Mononuclear cell (primary cell): ENCODE data around the gene TECTA. TPM values are rescaled to one million over a fixed set of nuclear protein-coding genes. Genes with fewer than 3 reads are reported as not detected.
"Not testable (repeated sequence)": the region's sequence is repeated elsewhere in the genome, so short reads cannot be mapped to it uniquely, and the experiment has no call there.

Experiments
- H3K27me3 ChIP-seq: 2 replicates; pipeline ENCODE4 v1.6.0; 2011; ENCODE audit warnings: low read length, control low read depth; ENCODE audit not compliant: insufficient read depth
- H3K4me1 ChIP-seq: 2 replicates; pipeline ENCODE4 v1.5.1; 2011; ENCODE audit warnings: mild to moderate bottlenecking, low read length, control low read depth; ENCODE audit not compliant: insufficient read depth
- H3K4me3 ChIP-seq: 2 replicates; pipeline ENCODE4 v1.5.1; 2011; ENCODE audit warnings: mild to moderate bottlenecking, low read length, moderate library complexity
- H3K9me3 ChIP-seq: 2 replicates; pipeline ENCODE4 v1.5.1; 2011; ENCODE audit warnings: low read depth, mild to moderate bottlenecking, control low read depth, low read length
- total RNA-seq: library from RNA; depleted of rRNA; stranded (reverse); fragments of >200 nt; gene quantifications from one replicate; pipeline ENCODE4 v1.2.3, GENCODE V29; 2012

The TECTA gene
- total RNA-seq, 1 donor = 0.10 TPM

DNA sequence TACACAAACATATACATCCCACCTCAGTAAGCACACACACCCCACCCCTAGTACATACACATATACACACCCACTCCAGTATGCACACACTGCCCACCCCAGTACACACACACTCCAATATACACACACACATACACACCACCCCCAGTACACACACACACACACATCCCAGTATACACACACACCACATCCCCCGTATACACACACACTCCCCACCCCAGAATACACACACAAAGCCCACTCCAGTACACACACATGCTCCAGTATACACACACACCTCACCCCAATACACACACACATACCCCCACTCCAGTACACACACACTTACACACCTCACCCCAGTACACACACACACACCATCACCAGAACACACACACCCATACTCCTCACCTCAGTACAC lies 7.4 kb downstream of the TECTA start:
- Histone ChIP-seq H3K4me3 (no peak overlapping the region), H3K4me1 (no peaks in the 10 kb centered on the region), H3K27me3 (peaks cover 3% of the 10 kb centered on the region), H3K9me3 (no peaks in the 10 kb centered on the region)

DNA sequence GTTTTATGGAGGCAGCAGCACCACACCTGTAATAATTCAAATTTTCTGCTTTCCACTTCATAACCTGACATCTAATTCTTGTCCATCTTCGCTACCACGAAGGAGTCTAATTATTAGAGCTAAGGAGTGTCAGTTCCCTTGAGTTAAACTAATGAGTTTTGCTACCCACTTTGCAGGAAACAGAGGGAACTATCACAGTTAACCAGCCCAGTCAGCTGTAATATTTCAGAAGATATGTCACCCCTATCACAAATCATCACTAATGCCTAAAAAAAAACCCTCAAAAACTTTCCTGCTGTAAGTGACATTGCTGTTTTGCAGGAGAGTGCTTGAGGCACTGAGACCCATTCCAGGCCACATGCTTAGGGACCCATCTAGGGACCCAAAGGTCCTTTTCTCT lies 8.4 kb downstream of the TECTA start:
- Histone ChIP-seq H3K27me3 (peaks cover 3% of the 10 kb centered on the region), H3K4me1 (no peaks in the 10 kb centered on the region), H3K9me3 (no peaks in the 10 kb centered on the region), H3K4me3 (no peak overlapping the region)

DNA sequence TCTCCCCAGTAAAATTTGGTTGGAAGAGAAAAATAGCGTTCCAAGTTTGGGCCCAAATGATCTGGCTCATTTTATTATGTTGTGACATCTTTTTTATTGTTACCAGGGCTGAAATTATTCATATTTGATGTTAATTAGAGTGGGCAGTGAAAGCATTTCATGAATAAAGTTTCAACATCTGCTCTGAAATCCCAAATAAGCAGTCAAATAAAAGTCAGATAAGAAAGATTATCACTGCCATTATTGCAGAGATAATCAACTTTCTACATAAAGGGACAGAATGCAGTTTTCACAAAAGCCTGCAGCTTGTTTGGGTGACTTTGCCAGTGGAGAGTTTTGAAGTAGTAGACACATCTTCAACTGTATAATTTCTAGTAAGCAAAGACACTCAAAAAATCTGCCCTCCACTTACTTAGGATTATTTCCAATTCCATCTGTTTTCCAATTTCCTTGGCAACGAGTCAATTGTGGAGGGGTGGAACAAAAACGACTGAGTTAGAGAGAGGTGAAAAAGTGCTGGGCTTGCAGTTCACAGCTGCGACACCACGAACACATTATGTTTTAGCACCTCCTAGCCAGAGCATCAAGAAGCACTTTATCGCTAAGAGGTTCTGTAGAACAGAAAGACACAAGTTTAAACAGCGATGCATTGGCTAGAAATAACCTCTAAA lies 9.0 kb downstream of the TECTA start:
- H3K27me3 ChIP-seq = peaks cover 3% of the 10 kb centered on the region
- no peaks in the 10 kb centered on the region for H3K9me3 ChIP-seq
- H3K4me3 ChIP-seq = no peak overlapping the region
- no peaks in the 10 kb centered on the region for H3K4me1 ChIP-seq

DNA sequence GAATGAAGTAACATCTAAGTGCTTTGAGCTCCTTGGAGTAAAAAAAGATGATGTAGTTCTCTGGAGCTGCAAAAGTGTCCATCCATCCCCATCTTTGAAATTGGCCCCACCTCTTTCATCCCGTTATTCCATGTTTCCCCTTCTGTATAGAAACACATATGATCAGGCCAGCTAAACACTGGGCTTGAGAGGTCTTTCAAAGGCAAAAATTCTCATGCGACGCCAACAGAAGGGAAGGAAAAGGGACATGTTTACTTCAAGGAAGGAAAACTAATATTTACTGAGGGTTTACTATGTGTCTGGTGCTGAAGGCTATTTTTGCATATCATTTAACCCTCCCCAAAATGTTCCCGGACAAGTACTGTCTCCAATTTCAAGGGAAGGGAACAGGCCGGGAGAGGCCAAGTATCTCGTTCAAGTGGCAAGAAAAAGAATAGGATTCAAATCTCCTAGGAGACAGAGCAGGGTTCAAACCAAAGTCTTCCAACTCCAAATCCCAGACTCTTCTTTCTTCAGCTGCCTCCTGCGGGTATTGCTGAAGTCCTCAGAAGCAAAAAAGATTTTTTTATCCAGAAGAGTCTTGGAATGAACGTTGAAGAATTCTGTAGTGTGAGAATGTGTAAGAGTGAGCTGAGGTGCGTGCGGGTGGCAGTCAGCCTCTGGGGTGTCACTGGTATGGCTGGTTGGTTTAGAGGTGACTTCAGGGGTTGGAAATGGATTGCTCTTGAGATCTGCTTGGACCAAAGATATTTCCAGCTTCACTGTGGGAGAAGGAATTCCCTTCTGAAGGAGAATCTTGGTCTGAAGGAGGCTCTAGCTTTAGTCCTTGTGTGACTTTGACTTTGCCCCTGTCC lies 10.1 kb downstream of the TECTA start:
- no peaks in the 10 kb centered on the region for H3K4me1 ChIP-seq
- H3K27me3 ChIP-seq = peaks cover 3% of the 10 kb centered on the region
- no peaks in the 10 kb centered on the region for H3K9me3 ChIP-seq
- H3K4me3 ChIP-seq = no peak overlapping the region

DNA sequence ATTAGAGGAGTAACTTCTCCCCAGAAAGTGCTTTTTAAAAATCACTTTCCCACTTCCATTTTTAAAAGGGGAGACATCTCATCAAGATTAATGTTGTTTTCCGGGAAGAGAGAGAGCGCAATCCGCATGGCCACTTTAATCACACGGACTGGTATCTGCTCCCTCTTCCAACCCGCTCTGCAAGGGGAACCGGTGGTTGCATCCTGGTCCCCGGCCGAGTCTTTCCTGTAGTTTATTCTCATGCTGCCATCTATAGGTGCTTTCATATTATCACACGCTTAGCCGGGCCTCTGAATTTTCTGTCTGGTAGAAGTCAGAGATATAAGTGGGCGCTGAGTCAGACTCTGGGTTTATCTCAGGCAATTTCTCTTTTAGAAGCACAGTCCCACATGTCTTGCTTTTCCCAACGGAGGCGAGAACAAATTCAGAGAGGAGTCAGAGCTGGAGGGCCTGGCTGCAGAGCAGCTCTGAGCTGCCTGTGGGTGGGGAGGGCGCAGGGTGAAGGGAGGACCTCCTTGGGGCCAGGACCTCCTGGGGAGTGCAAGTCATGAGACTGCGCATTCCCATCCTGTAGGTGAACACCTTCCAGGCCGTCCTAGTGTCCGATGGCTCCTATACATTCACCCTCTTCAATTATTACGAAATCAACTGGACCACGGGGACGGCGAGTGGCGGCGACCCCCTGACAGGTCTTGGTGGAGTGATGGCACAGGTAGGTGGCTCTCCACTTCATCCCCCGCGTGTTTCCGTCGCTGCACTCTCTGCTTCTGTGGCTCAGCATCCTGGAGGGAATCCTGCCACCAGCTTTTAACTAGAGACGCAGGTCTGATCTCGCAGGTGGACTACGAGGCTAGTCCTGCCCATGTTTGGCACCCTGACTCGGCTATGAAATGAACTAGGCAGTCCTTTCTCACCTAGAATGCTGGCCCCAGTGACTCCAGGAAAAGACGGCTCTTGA lies 11.7 kb downstream of the TECTA start:
- H3K27me3 ChIP-seq = peaks cover 3% of the 10 kb centered on the region

DNA sequence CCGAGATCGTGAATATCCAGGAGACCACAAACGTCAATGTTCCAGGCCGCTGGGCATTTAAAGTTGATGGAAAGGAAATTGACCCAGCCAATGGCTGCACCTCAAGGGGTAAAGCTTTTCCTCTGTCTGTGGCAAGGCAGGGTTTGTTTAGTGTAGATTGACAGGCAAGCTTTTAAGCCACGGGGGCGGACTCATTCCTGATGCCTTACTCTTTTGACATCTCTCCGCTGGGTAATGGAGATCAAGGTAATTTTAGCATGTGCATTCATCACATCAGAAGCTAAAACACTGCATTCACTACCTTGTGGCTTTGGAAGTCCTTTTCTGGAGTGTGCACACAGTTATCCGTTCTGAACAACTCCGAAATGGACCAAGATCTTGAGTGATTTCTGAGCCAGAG lies 12.6 kb downstream of the TECTA start:
- Histone ChIP-seq H3K4me3 (no peak overlapping the region), H3K9me3 (no peaks in the 10 kb centered on the region), H3K27me3 (peaks cover 3% of the 10 kb centered on the region), H3K4me1 (no peaks in the 10 kb centered on the region)

More for the DNA sequence above, 11.7 kb downstream of the TECTA start:
- Histone ChIP-seq H3K4me1 (no peaks in the 10 kb centered on the region), H3K4me3 (no peak overlapping the region), H3K9me3 (no peaks in the 10 kb centered on the region)

DNA sequence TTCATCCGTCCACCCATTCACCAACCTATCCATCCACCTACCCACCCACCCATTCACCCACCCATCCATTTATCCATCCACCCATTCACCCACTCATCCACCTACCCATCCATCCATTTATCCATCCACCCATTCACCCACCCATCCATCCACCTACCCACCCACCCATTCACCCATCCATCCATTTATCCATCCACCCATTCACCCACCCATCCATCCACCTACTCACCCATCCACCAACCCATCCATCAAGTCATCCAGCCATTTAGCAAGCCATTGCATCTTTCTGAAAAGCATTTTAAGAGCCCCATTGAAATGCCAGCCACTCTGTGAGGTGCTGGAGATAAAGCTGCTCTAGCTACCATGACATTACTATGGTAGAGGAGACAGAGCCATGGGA lies 14.0 kb downstream of the TECTA start:
- H3K27me3 ChIP-seq, H3K4me3 ChIP-seq, H3K9me3 ChIP-seq, H3K4me1 ChIP-seq: not testable (repeated sequence)

DNA sequence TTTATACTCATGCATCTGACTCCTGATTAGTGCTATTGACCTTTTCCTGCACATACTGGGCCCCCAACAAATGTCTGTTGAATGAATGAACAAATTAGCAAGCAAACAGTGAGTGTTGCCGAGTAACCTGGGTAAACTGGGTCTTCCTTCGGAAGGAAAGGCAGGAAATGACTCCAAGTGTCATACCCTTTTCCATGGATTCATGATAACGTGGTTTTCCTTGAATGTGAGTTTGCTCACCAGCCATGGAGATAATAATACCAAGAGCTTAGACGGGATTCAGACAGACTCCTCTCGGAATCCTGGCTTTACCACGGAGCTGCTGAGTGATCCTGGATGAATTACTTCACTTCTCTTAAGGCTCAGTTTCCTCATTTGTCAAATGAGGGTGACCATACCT lies 16.7 kb downstream of the TECTA start:
- no peaks in the 10 kb centered on the region for H3K27me3 ChIP-seq
- no peaks in the 10 kb centered on the region for H3K9me3 ChIP-seq
- H3K4me3 ChIP-seq = no peak overlapping the region
- no peaks in the 10 kb centered on the region for H3K4me1 ChIP-seq

DNA sequence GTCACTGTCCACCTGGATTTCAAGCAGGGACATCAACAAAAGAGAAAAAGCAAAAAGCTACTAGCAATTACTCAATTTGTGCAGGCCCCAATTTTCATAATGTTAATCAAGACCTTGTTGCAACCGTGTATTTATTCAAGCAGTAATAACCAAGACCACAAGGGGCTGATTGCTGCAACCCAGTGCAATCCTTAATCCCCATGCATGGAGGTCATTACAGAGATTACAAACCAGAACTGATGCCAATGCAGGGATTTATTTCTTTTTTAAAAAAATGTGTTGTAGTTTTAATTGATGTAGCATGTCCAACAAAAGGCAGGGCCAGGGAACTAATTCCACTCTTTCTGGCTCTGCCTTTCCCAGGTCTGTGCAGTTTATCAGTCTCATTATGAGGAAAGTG lies 18.4 kb downstream of the TECTA start:
- Histone ChIP-seq H3K27me3 (no peaks in the 10 kb centered on the region), H3K4me1 (no peaks in the 10 kb centered on the region), H3K4me3 (no peak overlapping the region), H3K9me3 (no peaks in the 10 kb centered on the region)

DNA sequence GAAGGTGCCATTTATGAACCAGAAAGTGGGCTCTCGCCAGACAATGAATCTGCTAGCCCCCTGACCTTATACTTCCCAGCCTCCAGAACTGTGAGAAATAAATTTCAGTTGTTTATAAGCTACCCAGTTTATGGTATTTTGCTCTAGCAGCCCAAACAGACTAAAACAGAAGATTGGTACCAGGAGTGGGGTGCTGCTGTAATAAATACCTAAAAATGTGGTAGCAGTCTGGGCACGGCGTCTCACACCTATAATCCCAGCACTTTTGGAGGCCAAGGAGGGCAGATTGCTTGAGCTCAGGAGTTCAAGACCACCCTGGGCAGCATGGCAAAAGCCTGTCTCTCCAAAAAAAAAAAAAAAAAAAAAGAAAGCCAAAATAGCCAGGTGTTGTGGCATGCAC lies 21.3 kb downstream of the TECTA start:
- no peaks in the 10 kb centered on the region for H3K27me3 ChIP-seq
- no peaks in the 10 kb centered on the region for H3K9me3 ChIP-seq
- no peak overlapping the region for H3K4me3 ChIP-seq
- no peaks in the 10 kb centered on the region for H3K4me1 ChIP-seq

DNA sequence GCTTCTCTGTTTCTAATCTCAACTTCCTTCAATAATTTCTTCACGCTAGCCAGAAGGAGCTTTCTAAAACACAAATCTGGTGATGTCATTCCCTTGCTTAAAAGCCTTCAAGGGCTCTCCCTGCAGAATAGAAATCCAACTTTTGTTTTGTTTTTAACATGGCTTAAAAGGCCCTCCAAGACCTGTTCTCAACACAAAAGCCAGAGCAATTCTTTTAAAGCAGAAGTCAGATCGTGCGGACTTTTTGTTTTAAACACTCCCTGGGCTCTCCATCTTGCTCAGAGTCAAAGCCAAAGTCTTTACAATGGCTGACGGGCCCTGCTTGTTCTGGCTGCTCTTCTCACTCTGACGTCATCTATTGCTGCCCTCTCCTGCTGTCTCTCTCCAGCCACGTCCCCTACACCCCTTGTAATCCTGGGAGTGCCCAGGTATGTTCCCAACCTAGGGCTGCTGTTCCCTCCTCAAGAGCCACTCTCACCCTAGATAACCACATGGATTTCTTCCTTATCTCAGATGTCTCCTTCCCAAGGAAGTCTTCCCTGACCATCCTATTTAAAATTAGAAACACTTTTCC lies 22.5 kb downstream of the TECTA start:
- Histone ChIP-seq H3K27me3 (no peaks in the 10 kb centered on the region), H3K4me1 (no peaks in the 10 kb centered on the region), H3K4me3 (no peak overlapping the region), H3K9me3 (no peaks in the 10 kb centered on the region)

DNA sequence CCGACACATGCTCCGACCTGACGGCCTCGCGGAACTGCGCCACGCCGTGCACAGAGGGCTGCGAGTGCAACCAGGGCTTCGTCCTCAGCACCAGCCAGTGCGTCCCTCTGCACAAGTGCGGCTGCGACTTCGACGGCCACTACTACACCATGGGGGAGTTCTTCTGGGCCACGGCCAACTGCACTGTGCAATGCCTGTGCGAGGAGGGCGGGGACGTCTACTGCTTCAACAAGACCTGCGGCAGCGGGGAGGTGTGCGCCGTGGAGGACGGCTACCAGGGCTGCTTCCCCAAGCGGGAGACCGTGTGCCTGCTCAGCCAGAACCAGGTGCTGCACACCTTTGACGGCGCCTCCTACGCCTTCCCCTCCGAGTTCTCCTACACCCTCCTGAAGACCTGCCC lies 26.8 kb downstream of the TECTA start:
- H3K4me3 ChIP-seq = no peak overlapping the region
- no peaks in the 10 kb centered on the region for H3K27me3 ChIP-seq
- no peaks in the 10 kb centered on the region for H3K4me1 ChIP-seq
- no peaks in the 10 kb centered on the region for H3K9me3 ChIP-seq

DNA sequence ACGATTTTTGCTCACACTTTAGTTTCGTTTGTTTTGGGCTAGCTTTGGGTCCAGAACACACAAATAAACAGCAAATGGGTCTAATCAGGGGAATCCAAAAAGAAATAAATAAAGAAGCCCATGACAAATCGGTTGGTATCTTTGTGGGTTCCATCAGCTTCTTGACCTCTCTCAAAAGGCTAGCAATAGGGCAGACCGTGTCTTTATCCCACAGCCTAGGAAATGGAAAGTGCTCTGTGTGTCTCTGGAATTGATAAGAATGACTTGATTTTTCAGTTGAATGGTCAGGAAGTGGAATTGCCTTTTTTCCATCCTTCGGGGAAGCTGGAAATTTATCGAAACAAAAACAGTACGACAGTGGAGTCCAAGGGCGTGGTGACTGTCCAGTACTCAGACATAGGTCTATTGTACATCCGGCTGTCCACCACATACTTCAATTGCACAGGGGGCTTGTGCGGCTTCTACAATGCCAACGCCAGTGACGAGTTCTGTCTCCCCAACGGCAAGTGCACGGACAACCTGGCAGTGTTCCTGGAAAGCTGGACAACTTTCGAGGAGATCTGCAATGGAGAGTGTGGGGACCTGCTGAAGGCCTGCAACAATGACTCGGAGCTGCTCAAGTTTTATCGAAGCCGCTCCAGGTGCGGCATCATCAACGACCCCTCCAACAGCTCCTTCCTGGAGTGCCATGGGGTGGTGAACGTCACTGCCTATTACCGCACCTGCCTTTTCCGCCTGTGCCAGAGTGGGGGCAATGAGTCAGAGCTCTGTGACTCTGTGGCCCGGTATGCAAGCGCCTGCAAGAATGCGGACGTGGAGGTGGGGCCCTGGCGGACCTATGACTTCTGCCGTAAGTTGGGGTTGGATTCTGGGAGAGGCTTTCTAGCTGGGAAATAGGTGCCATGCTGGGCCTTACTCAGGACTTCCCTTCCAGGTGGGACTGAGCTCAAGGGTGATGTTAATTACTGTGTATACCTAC lies 28.6 kb downstream of the TECTA start:
- Histone ChIP-seq H3K4me3 (no peak overlapping the region), H3K9me3 (no peaks in the 10 kb centered on the region), H3K4me1 (no peaks in the 10 kb centered on the region), H3K27me3 (no peaks in the 10 kb centered on the region)

DNA sequence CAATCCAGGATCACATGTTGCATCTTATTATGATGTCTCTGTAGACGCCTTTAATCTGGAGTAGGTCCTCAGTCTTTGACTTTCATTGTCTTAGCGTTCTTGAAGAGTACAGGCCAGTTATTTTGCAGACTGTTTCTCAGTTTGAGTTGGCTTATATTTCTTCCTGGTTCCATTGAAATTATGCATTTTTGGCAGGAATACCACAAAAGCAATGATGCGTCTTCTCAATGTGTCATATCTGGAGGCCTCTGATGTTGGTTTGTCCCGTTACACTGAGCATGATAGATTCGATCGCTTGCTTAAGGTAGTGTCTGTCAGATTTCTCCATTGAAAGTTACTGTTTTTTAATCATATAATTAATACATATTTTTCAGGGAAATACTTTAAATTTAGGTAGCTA lies 30.6 kb downstream of the TECTA start:
- no peaks in the 10 kb centered on the region for H3K27me3 ChIP-seq
- H3K4me1 ChIP-seq = no peaks in the 10 kb centered on the region
- no peak overlapping the region for H3K4me3 ChIP-seq
- H3K9me3 ChIP-seq = no peaks in the 10 kb centered on the region
